Measurements from ENCODE around the gene PSMA1.

DNA sequence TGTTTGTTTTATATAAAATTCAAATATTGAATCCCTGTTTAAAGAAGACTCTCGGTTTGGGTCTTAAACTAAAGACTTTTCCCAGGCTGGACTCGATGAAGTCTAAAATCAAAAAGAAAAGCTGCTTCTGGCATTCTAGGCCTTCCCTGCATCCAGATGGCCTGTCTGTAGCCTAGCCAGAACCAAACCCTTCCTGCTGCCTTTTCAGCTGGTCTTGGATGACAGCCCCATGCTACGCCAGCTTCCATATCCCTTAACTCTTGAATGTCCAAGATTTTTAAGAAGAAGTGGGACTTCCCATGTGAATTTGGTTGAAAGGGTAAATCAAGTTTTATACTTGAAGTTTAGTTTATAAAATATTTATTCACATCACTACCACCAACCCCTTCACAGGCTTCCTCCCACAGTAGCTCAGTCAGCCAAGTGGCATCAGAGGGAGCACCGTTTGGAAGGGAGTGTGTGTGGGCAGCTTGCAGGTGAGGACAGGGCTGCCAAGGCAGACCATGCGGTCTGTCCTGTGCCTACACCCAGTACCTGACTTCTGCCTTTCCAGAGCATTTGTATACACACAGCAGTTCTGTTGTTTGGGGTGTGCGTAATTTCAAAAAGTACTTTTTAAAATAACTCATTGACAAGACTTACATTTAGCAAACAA is 18.2 kb upstream of the PSMA1 start:
- TF ChIP-seq EZH2phosphoT487 (IDR thresholded peaks at IDR 0.05; ENCODE audit: low read length) = no peak
- TF ChIP-seq, protein P1, sequence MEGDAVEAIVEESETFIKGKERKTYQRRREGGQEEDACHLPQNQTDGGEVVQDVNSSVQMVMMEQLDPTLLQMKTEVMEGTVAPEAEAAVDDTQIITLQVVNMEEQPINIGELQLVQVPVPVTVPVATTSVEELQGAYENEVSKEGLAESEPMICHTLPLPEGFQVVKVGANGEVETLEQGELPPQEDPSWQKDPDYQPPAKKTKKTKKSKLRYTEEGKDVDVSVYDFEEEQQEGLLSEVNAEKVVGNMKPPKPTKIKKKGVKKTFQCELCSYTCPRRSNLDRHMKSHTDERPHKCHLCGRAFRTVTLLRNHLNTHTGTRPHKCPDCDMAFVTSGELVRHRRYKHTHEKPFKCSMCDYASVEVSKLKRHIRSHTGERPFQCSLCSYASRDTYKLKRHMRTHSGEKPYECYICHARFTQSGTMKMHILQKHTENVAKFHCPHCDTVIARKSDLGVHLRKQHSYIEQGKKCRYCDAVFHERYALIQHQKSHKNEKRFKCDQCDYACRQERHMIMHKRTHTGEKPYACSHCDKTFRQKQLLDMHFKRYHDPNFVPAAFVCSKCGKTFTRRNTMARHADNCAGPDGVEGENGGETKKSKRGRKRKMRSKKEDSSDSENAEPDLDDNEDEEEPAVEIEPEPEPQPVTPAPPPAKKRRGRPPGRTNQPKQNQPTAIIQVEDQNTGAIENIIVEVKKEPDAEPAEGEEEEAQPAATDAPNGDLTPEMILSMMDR (IDR thresholded peaks at IDR 0.05; ENCODE audit: low read length) = no peak
